Measurements from ENCODE around the gene CXorf49B. TPM values are rescaled to one million over a fixed set of nuclear protein-coding genes. Genes with fewer than 3 reads are reported as not detected.
"Not testable (repeated sequence)": the region's sequence is repeated elsewhere in the genome, so short reads cannot be mapped to it uniquely, and the experiment has no call there.

Gene CXorf49B
- total RNA-seq, 1 experiment from 2014 or later = not detected

DNA sequence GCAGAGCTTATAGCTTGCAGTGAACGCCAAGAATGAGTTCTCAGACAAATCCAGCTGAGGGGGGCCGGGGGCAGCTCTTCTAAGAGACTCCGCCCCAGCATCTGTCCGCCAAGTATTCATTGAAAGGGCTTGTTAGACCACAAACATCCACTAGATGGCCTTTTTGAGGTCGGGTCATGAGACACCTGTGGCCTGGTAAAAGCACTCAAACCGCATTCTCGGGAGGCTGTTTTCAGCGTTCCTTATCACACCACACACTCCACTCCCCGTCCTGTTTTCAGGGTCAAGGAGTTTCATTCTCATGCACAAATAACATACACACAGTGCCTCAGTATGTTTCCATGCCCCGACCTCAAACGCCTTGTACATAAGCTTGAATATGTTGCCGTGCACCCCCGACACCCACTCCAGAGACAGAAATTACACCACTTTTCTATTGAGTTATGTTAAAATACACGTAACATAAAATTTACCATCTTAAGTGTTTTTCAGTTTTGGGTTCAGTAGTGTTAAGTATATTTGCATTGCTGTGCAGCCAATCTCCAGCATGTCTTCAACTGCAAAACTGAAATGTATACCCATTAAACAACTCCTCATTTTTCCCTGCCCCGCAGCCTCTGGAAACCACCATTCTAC is 21.3 kb downstream of the CXorf49B start:
- DNase-seq; H3K27ac ChIP-seq; H3K4me3 ChIP-seq; H3K4me1 ChIP-seq; H3K36me3 ChIP-seq; H3K27me3 ChIP-seq; H3K9me3 ChIP-seq (replicated peaks): not testable (repeated sequence)

DNA sequence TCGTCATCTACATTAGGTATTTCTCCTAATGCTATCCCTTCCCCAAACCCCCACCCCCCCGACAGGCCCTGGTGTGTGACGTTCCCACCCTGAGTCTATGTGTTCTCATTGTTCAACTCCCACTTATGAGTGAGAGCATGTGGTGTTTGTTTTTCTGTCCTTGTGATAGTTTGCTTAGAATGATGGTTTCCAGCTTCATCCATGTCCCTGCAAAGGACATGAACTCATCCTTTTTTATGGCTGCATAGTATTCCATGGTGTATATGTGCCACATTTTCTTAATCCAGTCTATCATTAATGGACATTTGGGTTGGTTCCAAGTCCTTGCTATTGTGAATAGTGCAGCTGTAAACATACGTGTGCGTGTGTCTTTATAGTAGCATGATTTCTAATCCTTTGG is 43.3 kb downstream of the CXorf49B start:
- not testable (repeated sequence) for H3K27me3 ChIP-seq; H3K4me3 ChIP-seq; H3K9me3 ChIP-seq (replicated peaks); H3K4me1 ChIP-seq; DNase-seq; H3K27ac ChIP-seq; H3K36me3 ChIP-seq

DNA sequence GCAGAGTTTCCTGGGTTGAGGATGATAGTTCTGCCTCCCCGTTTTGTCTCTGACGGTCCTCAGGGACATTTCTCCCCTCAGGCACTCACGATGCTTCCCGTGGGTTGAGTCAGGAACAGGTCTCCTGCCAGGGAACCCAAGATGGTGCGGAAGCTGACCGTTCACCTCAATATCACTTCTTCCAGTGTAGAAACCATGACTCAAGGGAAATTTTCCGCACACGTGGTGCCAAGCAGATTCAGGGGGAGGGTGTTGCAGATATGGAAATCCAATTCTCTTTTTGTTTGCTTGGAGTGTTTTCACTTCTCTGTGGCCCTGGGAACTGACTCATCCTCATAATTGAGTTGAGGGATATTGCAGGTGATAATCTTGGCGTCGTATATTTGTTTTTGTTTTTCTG is 46.7 kb downstream of the CXorf49B start:
- H3K4me3 ChIP-seq = no peak overlapping the region
- no peak overlapping the region for H3K27ac ChIP-seq
- H3K36me3 ChIP-seq = no peaks in the 10 kb centered on the region
- no peaks in the 10 kb centered on the region for H3K9me3 ChIP-seq (replicated peaks)
- no peak for DNase-seq
- H3K4me1 ChIP-seq = no peaks in the 10 kb centered on the region
- H3K27me3 ChIP-seq = no peaks in the 10 kb centered on the region

GRCh38 chrX:71814123-71814912 is 51.2 kb downstream of the CXorf49B start:
- Histone ChIP-seq H3K27me3 (no peaks in the 10 kb centered on the region), H3K9me3 (replicated peaks) (no peaks in the 10 kb centered on the region), H3K4me3 (no peak overlapping the region), H3K4me1 (no peaks in the 10 kb centered on the region), H3K27ac (no peak overlapping the region), H3K36me3 (no peaks in the 10 kb centered on the region)
- DNase-seq = no peak

DNA sequence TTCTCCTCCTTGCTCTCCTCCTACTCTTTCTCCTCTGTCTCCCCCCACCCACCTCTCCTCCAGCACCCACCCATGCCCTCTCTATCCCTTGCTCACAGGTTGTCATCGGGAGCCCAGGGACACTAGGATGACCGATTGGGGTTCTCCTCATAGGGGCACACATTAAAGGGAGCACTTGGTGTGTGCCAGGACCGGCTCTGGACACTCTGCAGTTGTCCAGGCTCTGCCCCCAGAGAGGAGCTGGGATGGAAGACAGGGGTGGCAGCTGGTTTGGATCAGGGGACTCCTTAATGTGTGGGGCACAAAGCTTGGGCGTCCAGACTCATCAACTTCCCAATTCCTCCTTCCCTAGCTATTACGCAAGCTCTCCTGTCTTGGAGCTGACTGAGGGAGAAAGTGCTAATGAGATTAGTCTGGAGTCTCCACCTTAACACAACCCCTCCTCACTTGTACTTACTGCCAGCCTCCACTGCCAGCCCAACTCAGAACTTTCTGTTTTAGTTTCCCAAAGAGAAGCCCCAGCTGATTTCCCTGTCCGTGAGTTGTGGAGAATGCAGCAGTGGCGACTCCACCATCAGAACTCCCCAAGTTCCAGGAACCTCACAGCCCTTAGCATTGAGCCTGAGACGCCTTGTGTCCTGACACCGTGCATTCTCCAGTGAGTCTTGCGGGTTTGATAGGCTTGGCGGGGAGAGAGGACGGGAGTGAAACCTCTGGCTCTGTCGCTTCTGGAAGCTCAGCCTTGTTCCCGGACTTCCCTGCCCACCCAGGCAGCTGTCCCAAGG is 52.2 kb downstream of the CXorf49B start:
- H3K36me3 ChIP-seq = no peaks in the 10 kb centered on the region
- no peak for DNase-seq
- no peaks in the 10 kb centered on the region for H3K9me3 ChIP-seq (replicated peaks)
- H3K27me3 ChIP-seq = no peaks in the 10 kb centered on the region
- no peak overlapping the region for H3K27ac ChIP-seq
- H3K4me3 ChIP-seq = no peak overlapping the region
- no peaks in the 10 kb centered on the region for H3K4me1 ChIP-seq

GRCh38 chrX:71815906-71816156 is 52.7 kb downstream of the CXorf49B start:
- Histone ChIP-seq H3K27me3 (no peaks in the 10 kb centered on the region), H3K4me1 (no peaks in the 10 kb centered on the region), H3K36me3 (no peaks in the 10 kb centered on the region), H3K27ac (no peak overlapping the region), H3K9me3 (replicated peaks) (no peaks in the 10 kb centered on the region), H3K4me3 (no peak overlapping the region)
- no peak for DNase-seq

Other genes starting within 250 kb of the CXorf49B start
- 114 and 149 TPM in 2 replicates for gene OGT, start 230.2 kb upstream of the CXorf49B start, total RNA-seq (2014; rRNA removed; shearing (Covaris generic))
- 0.26 and 0.48 TPM in 2 replicates for gene GCNA, start 184.9 kb upstream of the CXorf49B start, total RNA-seq (2014; rRNA removed; shearing (Covaris generic))
- not detected in 2 replicates for gene CXCR3, start 144.8 kb upstream of the CXorf49B start, total RNA-seq (2014; rRNA removed; shearing (Covaris generic))
- not detected in 2 replicates for gene CXorf49, start 45.1 kb upstream of the CXorf49B start, total RNA-seq (2014; rRNA removed; shearing (Covaris generic))
- gene NHSL2, start 147.5 kb downstream of the CXorf49B start, total RNA-seq (2014; rRNA removed; shearing (Covaris generic)) = 0.02 TPM in 1 of 2 replicates, not detected in the other